ENCODE data around the gene STARD8. TPM values are rescaled to one million over a fixed set of nuclear protein-coding genes. Genes with fewer than 3 reads are reported as not detected.

The STARD8 gene
- total RNA-seq, 1 experiment from 2014 or later, result 0.45 TPM

- CTCF ChIA-PET, result no interaction called here
- DNase-seq, result no peak
- TF ChIP-seq CTCF (IDR thresholded peaks at IDR 0.05; ENCODE audit: unreplicated experiment), result no peak
- Mint-ChIP-seq H3K4me3 (ENCODE audit: low read depth, unreplicated experiment) (no peak overlapping the region), H3K9me3 (ENCODE audit: low read depth, unreplicated experiment) (no peaks in the 10 kb centered on the region), H3K27ac (ENCODE audit: unreplicated experiment) (no peak overlapping the region), H3K27me3 (ENCODE audit: unreplicated experiment) (peaks cover 43% of the 10 kb centered on the region), H3K36me3 (ENCODE audit: insufficient read depth, unreplicated experiment) (no peaks in the 10 kb centered on the region), H3K4me1 (ENCODE audit: low read depth, unreplicated experiment) (no peaks in the 10 kb centered on the region)
- BruUV-seq (replicated peaks), result no TSS peak
- intact Hi-C loops (cut with micrococcal nuclease; ENCODE audit: unreplicated experiment), result no loop called here
Measured at GRCh38 chrX:68751372-68751771, 103.9 kb downstream of the STARD8 start.

GRCh38 chrX:68753218-68753617, 105.8 kb downstream of the STARD8 start:
- H3K27ac Mint-ChIP-seq (ENCODE audit: unreplicated experiment), result no peak overlapping the region
- intact Hi-C loops (cut with micrococcal nuclease; ENCODE audit: unreplicated experiment), result no loop called here
- H3K27me3 Mint-ChIP-seq (ENCODE audit: unreplicated experiment), result peaks cover 34% of the 10 kb centered on the region
- CTCF ChIA-PET, result no interaction called here
- no peak overlapping the region for H3K4me3 Mint-ChIP-seq (ENCODE audit: low read depth, unreplicated experiment)
- no peaks in the 10 kb centered on the region for H3K36me3 Mint-ChIP-seq (ENCODE audit: insufficient read depth, unreplicated experiment)
- no TSS peak for BruUV-seq (replicated peaks)
- no peak for DNase-seq
- no peaks in the 10 kb centered on the region for H3K9me3 Mint-ChIP-seq (ENCODE audit: low read depth, unreplicated experiment)
- H3K4me1 Mint-ChIP-seq (ENCODE audit: low read depth, unreplicated experiment), result no peaks in the 10 kb centered on the region
- no peak for TF ChIP-seq CTCF (IDR thresholded peaks at IDR 0.05; ENCODE audit: unreplicated experiment)

- Mint-ChIP-seq H3K27me3 (ENCODE audit: unreplicated experiment) (peaks cover 29% of the 10 kb centered on the region), H3K4me3 (ENCODE audit: low read depth, unreplicated experiment) (no peak overlapping the region), H3K9me3 (ENCODE audit: low read depth, unreplicated experiment) (no peaks in the 10 kb centered on the region), H3K4me1 (ENCODE audit: low read depth, unreplicated experiment) (no peaks in the 10 kb centered on the region), H3K27ac (ENCODE audit: unreplicated experiment) (no peak overlapping the region), H3K36me3 (ENCODE audit: insufficient read depth, unreplicated experiment) (no peaks in the 10 kb centered on the region)
- no peak for DNase-seq
- no peak for TF ChIP-seq CTCF (IDR thresholded peaks at IDR 0.05; ENCODE audit: unreplicated experiment)
- intact Hi-C loops (cut with micrococcal nuclease; ENCODE audit: unreplicated experiment), result no loop called here
- CTCF ChIA-PET, result no interaction called here
- BruUV-seq (replicated peaks), result no TSS peak
Measured at GRCh38 chrX:68754406-68754805, 106.9 kb downstream of the STARD8 start.

GRCh38 chrX:68755616-68756125, 108.2 kb downstream of the STARD8 start:
- Mint-ChIP-seq H3K9me3 (ENCODE audit: low read depth, unreplicated experiment) (no peaks in the 10 kb centered on the region), H3K27ac (ENCODE audit: unreplicated experiment) (no peak overlapping the region), H3K4me1 (ENCODE audit: low read depth, unreplicated experiment) (no peaks in the 10 kb centered on the region), H3K4me3 (ENCODE audit: low read depth, unreplicated experiment) (no peak overlapping the region), H3K36me3 (ENCODE audit: insufficient read depth, unreplicated experiment) (no peaks in the 10 kb centered on the region), H3K27me3 (ENCODE audit: unreplicated experiment) (peaks cover 27% of the 10 kb centered on the region)
- CTCF ChIA-PET, result no interaction called here
- intact Hi-C loops (cut with micrococcal nuclease; ENCODE audit: unreplicated experiment), result no loop called here
- no peak for DNase-seq
- BruUV-seq (replicated peaks), result no TSS peak
- TF ChIP-seq CTCF (IDR thresholded peaks at IDR 0.05; ENCODE audit: unreplicated experiment), result no peak
